Neural cell (in vitro differentiated cells): ENCODE results near the gene C10orf90. TPM values are rescaled to one million over a fixed set of nuclear protein-coding genes. Genes with fewer than 3 reads are reported as not detected.
A peak's percentile ranks its signal among the peaks of the same experiment; 100 is the strongest.

Experiments
- H2AFZ ChIP-seq: fragments of 200-600, 300-800 bp; sonication (generic), shearing (Covaris generic); 2 replicates; pipeline ENCODE4 v1.6.0; 2014; ENCODE audit warnings: low read depth, mild to moderate bottlenecking, antibody characterized with exemption, low read length, moderate library complexity
- H3F3A ChIP-seq: fragments of 200-600 bp; shearing (Covaris generic); 2 replicates; pipeline ENCODE4 v1.6.1; 2016; ENCODE audit warnings: mild to moderate bottlenecking, moderate library complexity, mixed read lengths, antibody characterized with exemption, low read length; ENCODE audit not compliant: insufficient read depth, poor library complexity, severe bottlenecking
- H3K27ac ChIP-seq: fragments of 200-600, 300-800 bp; sonication (generic), shearing (Covaris generic); 2 replicates; pipeline ENCODE4 v1.5.1; 2014; ENCODE audit warnings: mild to moderate bottlenecking, low read length, moderate library complexity
- H3K27me3 ChIP-seq: fragments of 300-800, 200-600 bp; sonication (generic), shearing (Covaris generic); 2 replicates; pipeline ENCODE4 v1.6.0; 2014; ENCODE audit warnings: mild to moderate bottlenecking, low read depth, low read length, moderate library complexity; ENCODE audit not compliant: insufficient read depth
- H3K36me3 ChIP-seq: fragments of 300-800, 200-600 bp; sonication (generic), shearing (Covaris generic); 2 replicates; pipeline ENCODE4 v1.5.1; 2014; ENCODE audit warnings: mild to moderate bottlenecking, antibody characterized with exemption, low read length, moderate library complexity; ENCODE audit not compliant: insufficient read depth
- H3K4me2 ChIP-seq: fragments of 300-800, 200-600 bp; sonication (generic), shearing (Covaris generic); 2 replicates; pipeline ENCODE4 v1.6.0; 2014; ENCODE audit warnings: mild to moderate bottlenecking, low read length
- H3K4me3 ChIP-seq: fragments of 300-800, 200-600 bp; sonication (generic), shearing (Covaris generic); 2 replicates; pipeline ENCODE4 v1.5.1; 2014; ENCODE audit warnings: mild to moderate bottlenecking, low read length, moderate library complexity
- H3K79me2 ChIP-seq: fragments of 200-600 bp; shearing (Covaris generic); replicated peaks from 2 replicates; pipeline ENCODE4 v1.6.0; 2014; ENCODE audit warnings: mild to moderate bottlenecking, low read length, moderate library complexity; ENCODE audit not compliant: insufficient read depth
- H3K9ac ChIP-seq: fragments of 300-800, 200-600 bp; sonication (generic), shearing (Covaris generic); 2 replicates; pipeline ENCODE4 v1.6.1; 2016; ENCODE audit warnings: mild to moderate bottlenecking, low read length, mixed read lengths
- H3K9me2 ChIP-seq: fragments of 200-600 bp; shearing (Covaris generic); 2 replicates; pipeline ENCODE4 v1.6.1; 2016; ENCODE audit warnings: mild to moderate bottlenecking, low read length, mixed read lengths; ENCODE audit not compliant: insufficient read depth
- H3K9me3 ChIP-seq: fragments of 200-600, 300-800 bp; sonication (generic), shearing (Covaris generic); 2 replicates; pipeline ENCODE4 v1.6.1; 2016; ENCODE audit warnings: mild to moderate bottlenecking, mixed run types, low read length, moderate library complexity, mixed read lengths
- H4K20me1 ChIP-seq: fragments of 200-600 bp; shearing (Covaris generic); 2 replicates; pipeline ENCODE4 v1.6.1; 2016; ENCODE audit warnings: mild to moderate bottlenecking, mixed run types; ENCODE audit not compliant: insufficient read depth
- EP300 ChIP-seq: fragments of 450-650 bp; conservative IDR thresholded peaks from 2 replicates; pipeline ENCODE4 v1.6.1; 2014; ENCODE audit warnings: antibody characterized with exemption, mild to moderate bottlenecking, moderate library complexity; ENCODE audit not compliant: poor library complexity, severe bottlenecking
- EZH2 ChIP-seq: fragments of 200-600, 300-800 bp; shearing (Covaris generic), sonication (generic); IDR thresholded peaks from 2 replicates; pipeline ENCODE4 v1.6.1; 2014; ENCODE audit warnings: antibody characterized with exemption, low read length, borderline replicate concordance, mild to moderate bottlenecking; ENCODE audit not compliant: insufficient read depth, poor library complexity, severe bottlenecking
- POLR2AphosphoS5 ChIP-seq: IDR thresholded peaks from 2 replicates; pipeline ENCODE4 v1.6.1; 2012
- RAD21 ChIP-seq: fragments of 450-650 bp; conservative IDR thresholded peaks from 2 replicates; pipeline ENCODE4 v1.6.1; 2014; ENCODE audit warnings: antibody characterized with exemption, mild to moderate bottlenecking, moderate library complexity
- SMC3 ChIP-seq: fragments of 450-650 bp; conservative IDR thresholded peaks from 2 replicates; pipeline ENCODE4 v1.6.1; 2014; ENCODE audit warnings: antibody characterized with exemption, mild to moderate bottlenecking, moderate library complexity; ENCODE audit not compliant: poor library complexity
- polyA plus RNA-seq: library from polyadenylated mRNA; depleted of rRNA; stranded (reverse); fragments of >200 nt; gene quantifications from 2 replicates; pipeline ENCODE4 v1.2.3, GENCODE V29; 2014
- TF ChIP-seq, protein P1 (sequence below): IDR thresholded peaks from 2 replicates; pipeline ENCODE4 v1.6.1; 2012; ENCODE audit warnings: borderline replicate concordance

C10orf90 gene
- polyA plus RNA-seq, 1 donor from 2014 or later = not detected

DNA sequence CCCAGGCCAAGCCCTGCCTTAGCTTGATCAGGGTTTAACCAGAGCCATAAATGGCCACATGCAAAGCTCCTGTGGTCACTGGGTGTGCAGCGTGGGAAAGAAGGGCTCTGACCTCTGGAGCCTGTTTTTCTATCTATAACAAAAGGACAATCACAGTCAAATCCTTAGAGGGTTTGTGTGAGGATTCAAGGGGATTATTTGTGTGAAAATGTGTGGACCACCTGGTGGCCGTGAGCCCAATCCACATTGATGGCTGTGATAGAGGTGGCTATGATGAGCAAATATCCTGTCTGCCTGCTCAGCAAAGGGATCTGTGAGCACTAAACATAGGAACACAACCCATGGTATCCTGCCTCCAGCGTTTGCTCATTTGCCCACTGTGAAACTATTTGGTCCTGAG is 107.1 kb downstream of the C10orf90 start:
- no peaks in the 10 kb centered on the region for H4K20me1 ChIP-seq
- H3K9me2 ChIP-seq = no peaks in the 10 kb centered on the region
- no peaks in the 10 kb centered on the region for H3F3A ChIP-seq
- H3K27ac ChIP-seq = no peak overlapping the region
- H3K79me2 ChIP-seq = no peaks in the 10 kb centered on the region
- no peak overlapping the region for H2AFZ ChIP-seq
- H3K9ac ChIP-seq = no peak overlapping the region
- no peaks in the 10 kb centered on the region for H3K27me3 ChIP-seq
- no peak for TF ChIP-seq EZH2
- H3K4me3 ChIP-seq = no peak overlapping the region
- no peak overlapping the region for H3K4me2 ChIP-seq
- H3K9me3 ChIP-seq = no peaks in the 10 kb centered on the region
- no peaks in the 10 kb centered on the region for H3K36me3 ChIP-seq

DNA sequence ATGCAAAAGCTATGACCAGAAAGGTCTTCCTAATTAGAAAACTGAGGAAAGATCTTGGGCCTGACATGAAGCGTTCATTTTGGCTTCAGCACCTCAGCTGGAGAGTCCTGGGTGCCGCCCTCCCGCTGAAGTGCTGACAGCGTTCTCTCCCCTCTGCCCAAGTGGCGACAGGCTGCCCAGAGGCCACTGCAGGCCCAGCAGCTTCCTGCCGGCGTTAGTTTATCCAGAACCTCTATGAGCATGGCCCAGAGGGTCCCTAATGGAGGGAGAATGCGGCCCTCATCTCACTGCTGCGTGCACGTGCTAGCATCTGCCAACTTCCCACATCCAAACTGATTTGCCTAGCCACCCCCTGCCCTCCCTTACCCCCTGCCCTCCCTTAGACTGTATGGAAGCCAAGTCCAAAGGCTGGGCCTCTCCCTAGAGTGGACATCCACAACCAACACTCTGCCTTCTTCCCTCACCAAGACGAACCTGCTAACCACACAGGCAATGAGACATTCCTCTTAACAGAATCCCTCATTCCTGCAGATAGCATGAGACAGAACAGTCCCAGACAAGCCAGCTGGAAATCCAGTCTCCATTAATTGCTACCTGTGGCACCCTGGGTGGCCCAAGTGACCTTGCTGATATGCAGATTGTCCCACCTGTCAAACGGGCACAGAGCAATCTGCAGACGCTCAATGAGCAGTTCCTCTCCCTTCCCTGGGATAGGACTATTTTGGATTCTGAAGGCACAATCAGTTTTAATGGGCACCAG is 108.4 kb downstream of the C10orf90 start:
- H3K79me2 ChIP-seq = no peaks in the 10 kb centered on the region
- no peaks in the 10 kb centered on the region for H3K27me3 ChIP-seq
- no peaks in the 10 kb centered on the region for H3K36me3 ChIP-seq
- H3F3A ChIP-seq = no peaks in the 10 kb centered on the region
- H3K9me2 ChIP-seq = no peaks in the 10 kb centered on the region
- H3K9me3 ChIP-seq = no peaks in the 10 kb centered on the region
- no peak overlapping the region for H3K27ac ChIP-seq
- H3K4me2 ChIP-seq = no peak overlapping the region
- TF ChIP-seq POLR2AphosphoS5 (no peak), SMC3 (no peak), EP300 (no peak)
- TF ChIP-seq, protein P1, sequence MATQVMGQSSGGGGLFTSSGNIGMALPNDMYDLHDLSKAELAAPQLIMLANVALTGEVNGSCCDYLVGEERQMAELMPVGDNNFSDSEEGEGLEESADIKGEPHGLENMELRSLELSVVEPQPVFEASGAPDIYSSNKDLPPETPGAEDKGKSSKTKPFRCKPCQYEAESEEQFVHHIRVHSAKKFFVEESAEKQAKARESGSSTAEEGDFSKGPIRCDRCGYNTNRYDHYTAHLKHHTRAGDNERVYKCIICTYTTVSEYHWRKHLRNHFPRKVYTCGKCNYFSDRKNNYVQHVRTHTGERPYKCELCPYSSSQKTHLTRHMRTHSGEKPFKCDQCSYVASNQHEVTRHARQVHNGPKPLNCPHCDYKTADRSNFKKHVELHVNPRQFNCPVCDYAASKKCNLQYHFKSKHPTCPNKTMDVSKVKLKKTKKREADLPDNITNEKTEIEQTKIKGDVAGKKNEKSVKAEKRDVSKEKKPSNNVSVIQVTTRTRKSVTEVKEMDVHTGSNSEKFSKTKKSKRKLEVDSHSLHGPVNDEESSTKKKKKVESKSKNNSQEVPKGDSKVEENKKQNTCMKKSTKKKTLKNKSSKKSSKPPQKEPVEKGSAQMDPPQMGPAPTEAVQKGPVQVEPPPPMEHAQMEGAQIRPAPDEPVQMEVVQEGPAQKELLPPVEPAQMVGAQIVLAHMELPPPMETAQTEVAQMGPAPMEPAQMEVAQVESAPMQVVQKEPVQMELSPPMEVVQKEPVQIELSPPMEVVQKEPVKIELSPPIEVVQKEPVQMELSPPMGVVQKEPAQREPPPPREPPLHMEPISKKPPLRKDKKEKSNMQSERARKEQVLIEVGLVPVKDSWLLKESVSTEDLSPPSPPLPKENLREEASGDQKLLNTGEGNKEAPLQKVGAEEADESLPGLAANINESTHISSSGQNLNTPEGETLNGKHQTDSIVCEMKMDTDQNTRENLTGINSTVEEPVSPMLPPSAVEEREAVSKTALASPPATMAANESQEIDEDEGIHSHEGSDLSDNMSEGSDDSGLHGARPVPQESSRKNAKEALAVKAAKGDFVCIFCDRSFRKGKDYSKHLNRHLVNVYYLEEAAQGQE = no peak
- no peak overlapping the region for H3K4me3 ChIP-seq
- no peak overlapping the region for H3K9ac ChIP-seq
- no peaks in the 10 kb centered on the region for H4K20me1 ChIP-seq
- no peak overlapping the region for H2AFZ ChIP-seq

DNA sequence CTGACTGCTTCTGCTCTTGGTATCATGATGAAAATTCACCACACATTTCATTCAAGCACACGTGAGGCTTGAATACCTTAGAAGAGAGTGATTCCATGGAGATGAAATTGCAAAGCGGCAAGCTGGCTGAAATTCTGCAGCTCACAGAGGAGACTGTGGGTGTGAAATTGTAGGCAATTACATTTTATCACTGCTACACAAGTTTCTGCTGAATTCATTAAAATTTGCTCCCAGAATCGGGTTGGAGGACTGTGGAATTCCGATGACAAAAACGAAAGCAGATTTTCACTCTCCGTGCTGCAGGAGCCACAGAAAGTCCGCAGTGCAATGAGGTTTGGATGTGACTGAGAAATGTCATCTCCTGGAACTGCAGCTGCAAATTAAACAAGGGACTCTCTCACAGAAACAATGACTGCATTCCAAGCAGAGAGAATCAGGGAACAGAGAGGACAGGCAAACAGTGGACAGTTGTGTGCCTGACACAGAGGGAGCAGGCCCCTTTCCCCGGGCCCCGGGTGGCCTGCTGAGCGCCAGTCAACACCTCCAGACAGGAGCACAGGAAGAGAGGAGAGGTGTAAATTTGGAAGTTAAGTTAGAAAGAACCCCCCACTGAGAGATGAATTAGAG is 109.1 kb downstream of the C10orf90 start:
- Histone ChIP-seq H4K20me1 (no peaks in the 10 kb centered on the region), H3F3A (no peaks in the 10 kb centered on the region), H3K9ac (peak overlapping the region; percentile 2), H3K4me2 (no peak overlapping the region), H2AFZ (no peak overlapping the region), H3K27ac (peak overlapping the region; percentile 18), H3K4me3 (peak overlapping the region; percentile 25), H3K79me2 (no peaks in the 10 kb centered on the region), H3K9me3 (no peaks in the 10 kb centered on the region), H3K36me3 (no peaks in the 10 kb centered on the region), H3K27me3 (no peaks in the 10 kb centered on the region), H3K9me2 (no peaks in the 10 kb centered on the region)
- TF ChIP-seq RAD21 = no peak
- TF ChIP-seq SMC3 = no peak
- no peak for TF ChIP-seq POLR2AphosphoS5
